Renal pelvis (tissue), 12 donors: ENCODE data around the gene ILDR2. TPM values are rescaled to one million over a fixed set of nuclear protein-coding genes. Genes with fewer than 3 reads are reported as not detected.

Source experiments
- DNase-seq: peaks from one replicate; pipeline ENCODE4 v3.0.0-alpha.2; 2013
- long read RNA-seq, 16 experiments: transcript quantifications; one replicate each; lab custom pipeline, GENCODE V29; 2026
- polyA plus RNA-seq, 3 donors: library from polyadenylated mRNA; unstranded; fragments of 120-200 nt; gene quantifications; one replicate each; pipeline ENCODE4 v1.2.1, GENCODE V29; 2013; ENCODE audit not compliant: insufficient read length in 3 of 3

Gene ILDR2, protein sequence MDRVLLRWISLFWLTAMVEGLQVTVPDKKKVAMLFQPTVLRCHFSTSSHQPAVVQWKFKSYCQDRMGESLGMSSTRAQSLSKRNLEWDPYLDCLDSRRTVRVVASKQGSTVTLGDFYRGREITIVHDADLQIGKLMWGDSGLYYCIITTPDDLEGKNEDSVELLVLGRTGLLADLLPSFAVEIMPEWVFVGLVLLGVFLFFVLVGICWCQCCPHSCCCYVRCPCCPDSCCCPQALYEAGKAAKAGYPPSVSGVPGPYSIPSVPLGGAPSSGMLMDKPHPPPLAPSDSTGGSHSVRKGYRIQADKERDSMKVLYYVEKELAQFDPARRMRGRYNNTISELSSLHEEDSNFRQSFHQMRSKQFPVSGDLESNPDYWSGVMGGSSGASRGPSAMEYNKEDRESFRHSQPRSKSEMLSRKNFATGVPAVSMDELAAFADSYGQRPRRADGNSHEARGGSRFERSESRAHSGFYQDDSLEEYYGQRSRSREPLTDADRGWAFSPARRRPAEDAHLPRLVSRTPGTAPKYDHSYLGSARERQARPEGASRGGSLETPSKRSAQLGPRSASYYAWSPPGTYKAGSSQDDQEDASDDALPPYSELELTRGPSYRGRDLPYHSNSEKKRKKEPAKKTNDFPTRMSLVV
- 10 to 100 TPM; 14.1 to 16.9 (median 15.0) TPM for polyA plus RNA-seq
- long read RNA-seq, donor 1, partial matches to known transcripts = 0 of 1 reads
- long read RNA-seq, donor 1, other reads (novel, unspliced or antisense) = 0 of 1 reads
- long read RNA-seq, donor 2 = 0 reads
- long read RNA-seq, donor 3, partial matches to known transcripts = 0 of 2 reads
- long read RNA-seq, donor 3, other reads (novel, unspliced or antisense) = 0 of 2 reads
- long read RNA-seq, donor 4 = 0 reads
- long read RNA-seq, donor 5, partial matches to known transcripts = 0 of 2 reads
- long read RNA-seq, donor 5, other reads (novel, unspliced or antisense) = 0 of 2 reads
- long read RNA-seq, donor 6, full-length matches to known transcripts = 2 of 2 reads
- long read RNA-seq, donor 6, partial matches to known transcripts = 0 of 2 reads
- long read RNA-seq, donor 6, other reads (novel, unspliced or antisense) = 0 of 2 reads
- long read RNA-seq, donor 7, full-length matches to known transcripts = 2 of 2 reads
- long read RNA-seq, donor 7, partial matches to known transcripts = 0 of 2 reads
- long read RNA-seq, donor 7, other reads (novel, unspliced or antisense) = 0 of 2 reads
- long read RNA-seq, donor 8 = 0 reads
- long read RNA-seq, donor 9, partial matches to known transcripts = 0 of 1 reads
- long read RNA-seq, donor 9, other reads (novel, unspliced or antisense) = 0 of 1 reads
- long read RNA-seq, donor 10, partial matches to known transcripts = 0 of 1 reads
- long read RNA-seq, donor 10, other reads (novel, unspliced or antisense) = 0 of 1 reads
- long read RNA-seq, donor 11 = 0 reads
- long read RNA-seq, donor 12 = 0 reads
- long read RNA-seq, donor 13, full-length matches to known transcripts = 2 of 2 reads
- long read RNA-seq, donor 13, partial matches to known transcripts = 0 of 2 reads
- long read RNA-seq, donor 13, other reads (novel, unspliced or antisense) = 0 of 2 reads
- long read RNA-seq, donor 14 = 0 reads
- long read RNA-seq, donor 15, full-length matches to known transcripts = 2 of 2 reads
- long read RNA-seq, donor 15, partial matches to known transcripts = 0 of 2 reads
- long read RNA-seq, donor 15, other reads (novel, unspliced or antisense) = 0 of 2 reads
- long read RNA-seq, donor 16 = 0 reads

DNA sequence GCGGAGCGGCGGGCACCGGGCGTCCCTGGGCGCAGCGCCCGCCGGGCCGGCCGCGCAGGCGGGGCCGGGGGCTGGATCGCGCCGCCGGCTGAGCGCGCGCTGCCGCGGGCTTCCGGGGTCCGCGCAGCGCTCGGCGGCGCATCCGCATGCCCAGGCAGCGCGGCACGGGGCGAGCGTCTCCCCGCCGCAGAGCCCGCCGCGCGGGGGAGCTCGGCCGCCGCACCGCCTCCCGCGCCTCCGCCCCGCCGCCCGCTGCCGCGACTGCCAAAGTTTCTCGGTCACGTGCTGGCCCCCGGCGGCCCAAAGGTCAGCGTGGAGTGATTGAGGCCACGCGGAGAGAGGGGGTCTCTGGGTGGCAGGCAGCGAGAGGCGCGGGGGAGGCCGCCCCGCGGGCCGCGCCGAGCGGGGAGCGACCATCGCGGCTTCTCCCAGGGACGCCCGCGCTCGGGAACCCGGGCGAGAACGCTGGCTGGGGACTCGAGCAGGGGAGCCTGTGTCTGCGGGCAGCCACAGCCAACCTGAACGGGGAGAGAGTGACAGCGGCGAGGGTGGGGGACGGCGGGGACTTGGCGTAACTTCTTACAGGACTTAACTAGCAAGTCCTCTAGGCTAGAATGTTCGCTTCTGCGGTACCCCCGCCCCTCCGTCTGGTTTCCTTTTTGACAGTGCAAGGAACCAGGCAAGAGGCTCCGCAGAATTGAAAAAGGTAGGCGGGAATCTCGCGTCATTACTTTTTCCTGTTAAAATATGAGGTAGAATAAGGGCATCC is at the start of gene ILDR2:
Gene ILDR2, minus strand, starts transcription at position 180 of the 769 bp plus-strand sequence. CDS start 272 bp downstream, outside the sequence.
- peak; percentile 42 for DNase-seq

DNA sequence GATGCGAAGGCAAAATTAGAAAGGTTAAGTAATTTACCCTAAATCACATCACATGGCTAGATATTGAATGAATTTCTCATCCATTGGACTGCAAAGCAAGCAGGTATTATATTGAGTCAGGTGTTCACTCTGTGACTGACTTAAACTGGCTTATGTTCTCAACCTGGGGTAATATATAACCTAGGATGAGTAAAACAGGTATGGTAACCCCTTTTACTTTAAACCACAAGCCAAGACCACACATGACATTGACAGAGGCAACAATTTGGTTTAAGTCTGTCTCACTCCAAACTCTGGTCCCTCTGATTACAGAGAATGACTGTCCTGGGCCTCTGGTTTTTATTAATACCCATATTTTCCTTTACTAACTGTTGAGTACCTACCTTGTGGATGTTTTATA is 47.0 kb upstream of the ILDR2 start:
- no peak for DNase-seq

DNA sequence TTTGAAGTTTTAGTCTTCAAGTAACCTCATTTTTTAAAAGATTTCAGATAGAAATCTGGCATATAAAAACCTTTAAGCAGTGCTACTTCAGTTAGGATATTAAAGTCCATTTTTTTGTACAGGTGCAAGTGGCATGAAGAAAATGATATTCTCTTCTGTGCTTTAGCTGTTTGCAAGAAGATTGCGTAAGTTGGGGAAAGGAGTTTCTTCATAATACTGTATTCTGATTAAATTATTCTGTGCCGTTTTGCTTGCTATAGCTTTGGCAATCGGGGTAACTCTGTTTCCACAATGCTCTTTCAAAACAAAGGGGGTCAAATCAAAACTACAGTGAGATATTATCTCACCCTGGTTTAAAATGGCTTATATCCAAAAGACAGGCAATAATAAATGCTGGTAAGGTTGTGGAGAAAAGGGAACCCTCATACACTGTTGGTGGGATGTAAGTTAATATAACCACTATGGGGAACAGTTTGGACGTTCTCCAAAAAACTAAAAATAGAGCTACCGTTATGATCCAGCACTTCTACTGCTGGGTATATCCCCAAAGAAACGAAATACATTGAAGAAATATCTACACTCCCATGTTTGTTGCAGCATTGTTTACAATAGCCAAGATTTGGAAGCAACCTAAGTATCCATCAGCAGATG is 40.9 kb upstream of the ILDR2 start:
- DNase-seq = no peak

DNA sequence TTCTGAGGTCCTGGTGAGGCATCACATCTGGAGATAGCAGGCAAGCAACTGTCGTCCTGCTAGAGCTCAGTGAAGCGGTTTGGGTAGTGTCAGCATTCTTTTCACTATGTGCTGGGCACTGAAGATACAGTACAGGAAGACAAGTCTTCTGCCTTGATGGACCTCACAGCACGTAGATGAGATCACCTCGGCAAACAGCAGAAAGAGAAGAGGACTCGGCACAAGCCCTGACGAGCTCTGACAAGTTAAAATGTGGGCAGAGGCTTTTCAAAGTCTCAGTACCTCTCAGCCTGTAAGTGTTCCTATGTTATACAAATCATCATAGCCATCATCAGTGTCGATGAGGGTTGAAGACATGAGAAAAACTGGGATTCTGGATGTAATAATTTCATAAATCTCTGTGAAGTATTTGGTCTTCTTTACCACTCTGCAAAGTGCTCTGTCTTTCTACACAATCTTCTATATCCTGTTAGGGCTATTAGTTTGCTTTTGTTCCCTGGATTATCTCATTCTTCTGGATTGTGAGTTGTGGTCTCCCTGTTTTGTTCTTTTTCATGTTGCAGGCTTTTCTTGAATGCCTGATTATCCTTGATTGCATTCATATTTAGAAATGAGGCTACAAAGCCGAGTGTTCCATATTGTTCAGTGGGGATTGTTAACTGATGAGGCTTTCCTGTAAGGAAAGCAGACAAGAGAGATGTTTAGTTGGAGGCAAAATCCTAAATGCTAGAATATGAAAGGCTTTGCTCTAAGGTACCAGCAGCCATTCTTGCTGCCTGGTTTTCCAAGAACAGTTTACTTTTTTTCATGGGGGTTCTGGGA is 38.0 kb upstream of the ILDR2 start:
- no peak for DNase-seq

DNA sequence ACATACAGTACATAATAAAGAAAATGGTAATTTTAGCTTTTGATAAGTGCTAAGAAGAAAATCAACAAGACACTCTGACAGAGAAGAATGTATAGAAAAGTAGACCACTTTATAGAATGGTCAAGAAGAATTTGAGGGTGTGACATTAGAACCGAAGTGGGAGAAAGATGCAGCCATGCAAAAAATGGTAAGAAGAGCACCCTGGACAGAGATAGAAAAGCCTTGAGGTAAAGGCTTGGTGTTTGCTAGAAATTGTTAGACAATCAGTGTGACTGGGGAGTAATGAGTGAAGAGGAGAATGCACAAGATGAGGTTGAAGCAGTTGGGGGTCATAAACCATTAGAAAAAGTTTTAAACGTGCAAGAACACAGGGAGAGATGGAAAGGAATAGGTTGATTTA is 37.2 kb upstream of the ILDR2 start:
- DNase-seq = no peak

DNA sequence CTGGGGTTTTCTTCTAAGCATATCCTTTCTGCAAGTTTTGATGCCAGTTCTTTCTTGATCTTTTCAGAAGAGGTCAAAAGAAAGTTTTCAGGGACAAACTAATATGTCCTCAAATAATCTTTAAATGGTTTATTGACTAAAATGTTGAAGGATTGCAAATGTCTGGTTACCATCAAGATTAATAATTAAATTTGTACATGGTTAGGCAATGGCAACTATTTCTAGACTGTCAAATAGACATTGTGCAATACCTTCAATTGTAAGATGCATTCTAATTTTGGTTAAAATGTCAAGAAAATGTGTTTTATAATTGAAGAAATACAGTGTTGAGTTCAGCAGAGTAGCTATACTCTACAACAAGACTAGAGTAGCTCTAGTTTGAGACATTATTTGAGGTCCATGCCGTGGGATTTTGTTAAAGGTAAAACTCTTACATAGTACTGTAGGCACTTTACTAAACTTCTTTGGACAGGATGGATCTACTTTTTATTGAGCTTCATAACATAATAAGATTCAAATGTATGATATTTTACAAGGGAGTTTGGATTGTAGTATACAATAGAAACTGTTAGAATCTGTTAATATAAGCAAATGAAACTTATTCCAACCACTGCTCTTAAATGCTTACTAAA is 36.3 kb upstream of the ILDR2 start:
- no peak for DNase-seq

DNA sequence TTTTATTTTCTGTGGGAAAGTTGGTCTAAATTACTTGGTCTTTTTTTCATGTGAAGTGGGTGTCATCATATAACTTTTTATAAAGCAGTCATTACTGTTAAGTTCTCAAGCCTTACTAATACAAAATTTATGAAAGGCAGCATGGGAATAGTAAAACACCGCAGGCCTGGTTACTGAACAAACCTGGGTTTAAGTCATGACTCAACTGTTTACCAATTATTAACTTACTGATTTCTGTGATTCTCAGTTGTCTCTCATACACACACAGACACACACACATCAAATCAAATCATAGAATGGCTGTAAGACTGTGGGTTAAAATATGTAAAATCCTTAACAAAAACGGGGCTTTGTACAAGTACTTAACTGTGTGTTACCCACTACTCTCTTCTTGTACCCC is 28.4 kb upstream of the ILDR2 start:
- no peak for DNase-seq

DNA sequence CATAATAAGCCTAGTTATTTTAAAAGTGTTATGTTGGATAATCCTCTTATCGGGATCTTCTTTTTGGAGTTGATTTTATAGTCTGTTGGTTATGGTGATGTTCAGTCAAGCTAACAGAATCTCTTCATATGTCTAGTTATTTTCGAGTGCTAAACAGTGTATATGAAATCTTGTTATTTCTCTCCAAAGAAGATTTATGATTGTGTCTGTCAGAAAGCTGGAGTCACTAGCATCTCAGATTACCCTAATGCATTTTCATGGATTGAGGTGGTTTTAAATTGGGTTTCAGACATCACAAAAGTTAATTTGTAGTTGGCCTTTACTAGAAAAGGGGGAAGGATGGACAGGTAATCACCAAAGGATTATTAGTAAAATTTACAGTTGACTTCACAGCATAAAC is 27.0 kb upstream of the ILDR2 start:
- no peak for DNase-seq

DNA sequence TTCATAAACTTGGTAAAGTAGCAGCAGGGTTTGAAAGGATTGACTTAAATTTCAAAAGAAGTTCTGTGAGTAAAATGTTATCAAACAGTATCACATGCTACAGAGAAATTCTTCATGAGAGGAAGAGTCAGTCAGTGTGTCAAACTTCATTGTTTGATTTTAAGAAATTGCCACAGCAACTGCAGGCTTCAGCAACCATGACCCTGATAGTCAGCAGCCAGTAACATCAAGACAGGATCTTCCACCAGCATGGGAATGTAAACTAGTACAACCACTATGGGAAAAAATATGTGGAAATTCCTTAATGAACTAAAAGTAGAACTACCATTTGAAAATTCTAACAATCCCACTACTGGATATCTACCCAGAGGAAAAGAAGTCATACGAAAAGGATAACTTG is 25.2 kb upstream of the ILDR2 start:
- DNase-seq = no peak

DNA sequence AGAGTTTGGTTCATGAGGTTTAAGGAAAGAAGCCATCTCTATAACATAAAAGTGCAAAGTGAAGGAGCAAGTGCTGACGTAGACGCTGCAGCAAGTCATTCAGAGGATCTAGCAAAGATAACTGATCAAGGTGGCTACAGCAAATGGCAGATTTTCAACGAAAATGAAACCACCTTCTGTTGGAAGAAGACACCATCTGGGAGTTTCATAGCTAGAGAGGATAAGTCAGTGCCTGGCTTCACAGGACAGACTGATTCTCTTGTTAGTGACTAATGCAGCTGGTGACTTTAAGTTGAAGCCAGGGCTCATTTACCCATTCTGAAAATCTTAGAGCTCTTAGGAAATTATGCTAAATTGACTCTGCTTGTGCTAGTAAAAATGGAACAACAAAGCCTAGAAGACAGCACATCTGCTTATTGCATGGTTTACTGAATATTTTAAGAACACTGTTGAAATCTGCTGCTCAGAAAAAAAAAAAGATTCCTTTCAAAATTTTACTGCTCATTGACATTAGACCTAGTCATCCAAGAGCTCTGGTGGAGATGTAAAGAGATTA is 24.2 kb upstream of the ILDR2 start:
- DNase-seq = no peak

DNA sequence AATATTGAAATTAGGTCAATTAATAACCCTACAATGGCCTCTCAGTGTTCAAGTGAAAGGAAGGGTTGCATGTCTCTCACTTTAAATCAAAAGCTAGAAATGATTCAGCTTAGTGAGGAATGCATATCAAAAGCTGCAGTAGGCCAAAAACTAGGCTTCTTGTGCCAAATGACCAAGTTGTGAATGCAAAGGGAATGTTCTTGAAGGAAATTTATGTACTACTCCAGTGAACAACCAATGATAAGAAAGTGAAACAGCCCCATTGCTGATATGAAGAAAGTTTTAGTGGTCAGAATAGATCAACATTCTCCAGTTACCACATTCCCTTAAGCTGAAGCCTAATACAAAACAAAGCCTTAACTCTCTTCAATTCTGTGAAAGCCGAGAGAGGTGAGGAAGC is 23.7 kb upstream of the ILDR2 start:
- no peak for DNase-seq

DNA sequence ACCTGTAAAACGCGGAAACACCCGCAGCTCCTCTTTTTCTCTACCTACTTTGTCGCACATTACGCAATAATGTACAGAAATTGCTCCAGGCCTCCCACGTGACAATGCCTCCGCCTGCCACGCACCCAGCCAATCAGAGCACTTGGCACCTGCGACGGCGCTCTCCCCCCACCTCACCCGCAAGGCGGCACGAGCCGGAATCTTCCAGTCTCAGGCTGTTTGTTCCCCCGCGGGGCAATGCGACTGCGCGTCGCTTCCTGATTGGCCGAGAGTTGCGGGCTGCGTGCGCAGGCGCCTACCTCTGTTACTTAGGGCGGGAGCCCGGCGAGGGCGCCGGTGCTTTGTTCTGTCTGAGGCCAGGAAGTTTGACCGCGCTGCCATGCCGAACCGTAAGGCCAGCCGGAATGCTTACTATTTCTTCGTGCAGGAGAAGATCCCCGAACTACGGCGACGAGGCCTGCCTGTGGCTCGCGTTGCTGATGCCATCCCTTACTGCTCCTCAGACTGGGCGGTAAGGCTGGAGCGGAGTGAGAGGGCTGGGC is 13.7 kb upstream of the ILDR2 start, which contains the start of gene MAEL:
Gene MAEL, plus strand, starts transcription at position 307 of the 542 bp plus-strand sequence. Its CDS starts 73 bp downstream, at position 380.
- no peak for DNase-seq

DNA sequence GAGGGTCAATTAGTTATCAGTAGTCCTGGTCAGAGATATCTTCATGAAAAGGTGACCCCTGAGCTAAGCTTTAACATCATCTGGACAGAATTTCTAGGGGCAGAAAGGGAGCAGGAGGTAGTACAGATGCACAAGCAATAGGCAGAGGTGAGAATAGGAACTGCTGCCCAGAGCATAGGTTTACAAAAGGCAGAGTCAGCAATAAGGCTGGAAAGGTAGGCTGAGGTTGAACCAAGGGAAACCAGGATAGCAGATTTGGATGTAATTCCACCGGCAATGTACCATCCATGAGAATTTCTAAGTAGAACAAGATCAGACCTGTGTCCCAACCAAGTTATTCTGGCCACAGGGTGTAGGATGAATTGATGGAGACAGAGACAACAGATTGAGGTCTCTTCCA is 6.2 kb upstream of the ILDR2 start:
- DNase-seq = no peak

DNA sequence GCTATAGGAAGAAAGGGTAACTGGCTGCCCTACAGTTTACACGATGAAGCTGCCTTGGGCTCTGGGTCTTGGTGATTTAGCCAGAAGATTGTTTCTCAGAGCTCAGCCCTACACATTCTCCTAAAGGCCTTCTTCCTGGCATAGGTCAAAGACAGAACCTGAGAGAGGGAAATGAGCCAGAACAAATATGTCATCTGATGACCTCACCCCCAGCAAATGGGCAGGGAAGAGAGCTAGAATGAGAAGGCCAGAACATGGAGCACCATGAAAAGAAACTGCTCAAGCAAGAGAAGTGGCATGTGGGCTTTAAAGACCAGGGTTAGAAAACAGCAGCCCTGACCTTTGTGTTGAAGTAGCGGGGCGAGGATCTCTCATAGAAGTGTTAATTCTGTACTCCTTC is 5.5 kb upstream of the ILDR2 start:
- DNase-seq = no peak

DNA sequence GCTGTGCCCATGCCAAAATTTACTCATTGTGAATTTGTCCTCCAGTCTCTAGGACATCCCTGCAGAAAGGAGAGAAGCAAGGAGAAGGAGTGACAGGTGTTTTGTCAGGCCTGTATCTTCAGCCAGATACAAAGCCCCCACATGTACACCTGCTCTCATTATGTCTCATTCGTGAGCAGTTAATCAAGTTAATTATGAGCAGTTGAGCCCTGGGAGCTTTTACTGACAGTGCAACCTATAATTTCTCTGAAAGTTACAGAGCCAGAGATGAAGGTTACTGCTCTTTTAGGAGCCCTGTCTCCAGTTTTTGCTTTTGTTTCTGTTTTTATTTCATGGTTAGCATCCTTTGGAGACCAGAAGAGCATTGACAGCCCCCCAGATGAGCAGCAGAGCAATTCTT is 5.0 kb upstream of the ILDR2 start:
- no peak for DNase-seq

DNA sequence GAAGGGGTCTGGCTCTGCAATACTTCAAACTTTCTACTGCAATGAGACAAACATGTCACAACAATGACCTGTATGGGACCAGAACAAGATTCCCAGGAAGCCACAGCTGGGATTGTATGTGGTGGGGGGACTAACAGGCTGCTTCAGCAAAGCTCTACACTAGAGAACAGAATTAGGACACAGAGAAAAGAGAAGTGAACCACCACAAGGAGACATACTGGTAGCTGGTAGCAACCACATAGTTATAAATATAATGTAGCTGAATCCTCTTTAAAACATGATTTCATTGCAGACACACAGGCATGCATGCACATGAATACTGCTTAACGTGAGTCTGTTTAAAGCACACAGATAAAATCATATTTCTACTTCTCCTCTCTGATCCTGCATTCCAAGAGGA is 3.5 kb upstream of the ILDR2 start:
- no peak for DNase-seq

DNA sequence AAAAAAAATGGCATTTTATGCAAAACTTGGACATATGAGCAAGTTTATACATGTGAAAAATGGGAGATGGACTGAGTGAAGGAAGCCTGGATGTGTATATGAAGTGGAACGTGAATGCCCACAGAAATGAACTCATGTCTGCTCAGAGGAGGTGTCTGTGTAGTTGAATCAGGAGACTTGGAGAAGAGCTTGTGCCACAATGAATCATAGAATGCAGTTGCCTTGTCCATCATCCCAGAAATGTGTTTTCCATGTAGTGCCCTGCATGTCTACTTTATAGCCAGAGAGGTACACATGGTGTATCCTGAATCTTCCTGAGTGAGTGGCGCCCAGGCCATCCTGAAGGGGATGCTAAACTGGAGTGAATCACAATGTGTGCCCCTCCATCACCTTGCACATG is 2.6 kb upstream of the ILDR2 start:
- DNase-seq = no peak
